HT1080 (cell line): ENCODE data around the gene SCAMP5. TPM values are rescaled to one million over a fixed set of nuclear protein-coding genes. Genes with fewer than 3 reads are reported as not detected.

Source experiments
- DNase-seq: peaks from one replicate; pipeline ENCODE4 v3.0.0-alpha.2; 2015; ENCODE audit warnings: low read depth
- total RNA-seq: library from RNA; depleted of rRNA; stranded (reverse); fragments of >200 nt; shearing (Covaris generic); gene quantifications from 2 replicates; pipeline ENCODE4 v1.2.3, GENCODE V29; 2014

SCAMP5 gene
- total RNA-seq, 1 experiment from 2014 or later: 1.8 TPM

- no peak for DNase-seq
Observed at GRCh38 chr15:74976159-74976558, 19.2 kb upstream of the SCAMP5 start.

- peak; percentile 34 for DNase-seq
Observed at GRCh38 chr15:74977599-74977998, 17.8 kb upstream of the SCAMP5 start.

GRCh38 chr15:74978077-74978476 lies 17.3 kb upstream of the SCAMP5 start:
- no peak for DNase-seq

- peak; percentile 67 for DNase-seq
Observed at GRCh38 chr15:74978503-74978902, 16.9 kb upstream of the SCAMP5 start.

- no peak for DNase-seq
Observed at GRCh38 chr15:74982183-74982582, 13.2 kb upstream of the SCAMP5 start.

GRCh38 chr15:74983725-74984231 lies 11.6 kb upstream of the SCAMP5 start:
- peak; percentile 91 for DNase-seq

GRCh38 chr15:74988007-74988800 lies 7.2 kb upstream of the SCAMP5 start:
- DNase-seq: peak; percentile 65

- no peak for DNase-seq
Observed at GRCh38 chr15:74989527-74989926, 5.8 kb upstream of the SCAMP5 start.

- no peak for DNase-seq
Observed at GRCh38 chr15:74992619-74993018, 2.7 kb upstream of the SCAMP5 start.

- DNase-seq: no peak
Observed at GRCh38 chr15:74994236-74994635, 1.1 kb upstream of the SCAMP5 start.

- DNase-seq: no peak
Observed at GRCh38 chr15:74994685-74995084, 678 bp upstream of the SCAMP5 start.

GRCh38 chr15:74995779-74996765 lies 709 bp downstream of the SCAMP5 start:
- no peak for DNase-seq

GRCh38 chr15:74997141-74997540 lies 1.8 kb downstream of the SCAMP5 start:
- DNase-seq: no peak

- DNase-seq: no peak
Observed at GRCh38 chr15:74997543-74997942, 2.2 kb downstream of the SCAMP5 start.

- no peak for DNase-seq
Observed at GRCh38 chr15:75001310-75001709, 5.9 kb downstream of the SCAMP5 start.

GRCh38 chr15:75002398-75002797 lies 7.0 kb downstream of the SCAMP5 start:
- DNase-seq: no peak

- no peak for DNase-seq
Observed at GRCh38 chr15:75007216-75007615, 11.9 kb downstream of the SCAMP5 start.

GRCh38 chr15:75008221-75008625 lies 12.9 kb downstream of the SCAMP5 start:
- no peak for DNase-seq

GRCh38 chr15:75008629-75009326 lies 13.4 kb downstream of the SCAMP5 start:
- no peak for DNase-seq

GRCh38 chr15:75016431-75016830 lies 21.1 kb downstream of the SCAMP5 start:
- DNase-seq: no peak

GRCh38 chr15:75019916-75020315 lies 24.6 kb downstream of the SCAMP5 start:
- no peak for DNase-seq
